BE2C (cell line): Measurements from ENCODE around the gene BYSL.

Experiments used
- DNase-seq: peaks from one replicate; pipeline ENCODE4 v3.0.0-alpha.2; 2020
- H3K27me3 ChIP-seq: fragments of 250-450 bp; sonication (Bioruptor Pico); 2 replicates; pipeline ENCODE4 v1.5.1; 2020; ENCODE audit warnings: mild to moderate bottlenecking
- H3K36me3 ChIP-seq: fragments of 250-450 bp; sonication (Bioruptor Pico); 2 replicates; pipeline ENCODE4 v1.5.1; 2020; ENCODE audit warnings: mild to moderate bottlenecking
- H3K4me1 ChIP-seq: fragments of 250-450 bp; sonication (Bioruptor Pico); 2 replicates; pipeline ENCODE4 v1.5.1; 2020
- H3K4me3 ChIP-seq: 2 replicates; pipeline ENCODE4 v1.5.1; 2011; ENCODE audit warnings: low read depth, low read length
- H3K9me3 ChIP-seq: fragments of 250-450 bp; sonication (Bioruptor Pico); 2 replicates; pipeline ENCODE4 v1.5.1; 2020
- TF ChIP-seq, protein P1 (sequence below): IDR thresholded peaks from 2 replicates; pipeline ENCODE4 v1.5.1; 2012; ENCODE audit warnings: mild to moderate bottlenecking, low read depth, low read length

The BYSL gene

GRCh38 chr6:41892921-41893564, 28.3 kb upstream of the BYSL start:
- no peaks in the 10 kb centered on the region for H3K4me1 ChIP-seq
- H3K4me3 ChIP-seq: no peak overlapping the region
- no peak for DNase-seq
- TF ChIP-seq, protein P1, sequence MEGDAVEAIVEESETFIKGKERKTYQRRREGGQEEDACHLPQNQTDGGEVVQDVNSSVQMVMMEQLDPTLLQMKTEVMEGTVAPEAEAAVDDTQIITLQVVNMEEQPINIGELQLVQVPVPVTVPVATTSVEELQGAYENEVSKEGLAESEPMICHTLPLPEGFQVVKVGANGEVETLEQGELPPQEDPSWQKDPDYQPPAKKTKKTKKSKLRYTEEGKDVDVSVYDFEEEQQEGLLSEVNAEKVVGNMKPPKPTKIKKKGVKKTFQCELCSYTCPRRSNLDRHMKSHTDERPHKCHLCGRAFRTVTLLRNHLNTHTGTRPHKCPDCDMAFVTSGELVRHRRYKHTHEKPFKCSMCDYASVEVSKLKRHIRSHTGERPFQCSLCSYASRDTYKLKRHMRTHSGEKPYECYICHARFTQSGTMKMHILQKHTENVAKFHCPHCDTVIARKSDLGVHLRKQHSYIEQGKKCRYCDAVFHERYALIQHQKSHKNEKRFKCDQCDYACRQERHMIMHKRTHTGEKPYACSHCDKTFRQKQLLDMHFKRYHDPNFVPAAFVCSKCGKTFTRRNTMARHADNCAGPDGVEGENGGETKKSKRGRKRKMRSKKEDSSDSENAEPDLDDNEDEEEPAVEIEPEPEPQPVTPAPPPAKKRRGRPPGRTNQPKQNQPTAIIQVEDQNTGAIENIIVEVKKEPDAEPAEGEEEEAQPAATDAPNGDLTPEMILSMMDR: no peak
- H3K36me3 ChIP-seq: no peaks in the 10 kb centered on the region
- no peaks in the 10 kb centered on the region for H3K9me3 ChIP-seq
- no peaks in the 10 kb centered on the region for H3K27me3 ChIP-seq

DNA sequence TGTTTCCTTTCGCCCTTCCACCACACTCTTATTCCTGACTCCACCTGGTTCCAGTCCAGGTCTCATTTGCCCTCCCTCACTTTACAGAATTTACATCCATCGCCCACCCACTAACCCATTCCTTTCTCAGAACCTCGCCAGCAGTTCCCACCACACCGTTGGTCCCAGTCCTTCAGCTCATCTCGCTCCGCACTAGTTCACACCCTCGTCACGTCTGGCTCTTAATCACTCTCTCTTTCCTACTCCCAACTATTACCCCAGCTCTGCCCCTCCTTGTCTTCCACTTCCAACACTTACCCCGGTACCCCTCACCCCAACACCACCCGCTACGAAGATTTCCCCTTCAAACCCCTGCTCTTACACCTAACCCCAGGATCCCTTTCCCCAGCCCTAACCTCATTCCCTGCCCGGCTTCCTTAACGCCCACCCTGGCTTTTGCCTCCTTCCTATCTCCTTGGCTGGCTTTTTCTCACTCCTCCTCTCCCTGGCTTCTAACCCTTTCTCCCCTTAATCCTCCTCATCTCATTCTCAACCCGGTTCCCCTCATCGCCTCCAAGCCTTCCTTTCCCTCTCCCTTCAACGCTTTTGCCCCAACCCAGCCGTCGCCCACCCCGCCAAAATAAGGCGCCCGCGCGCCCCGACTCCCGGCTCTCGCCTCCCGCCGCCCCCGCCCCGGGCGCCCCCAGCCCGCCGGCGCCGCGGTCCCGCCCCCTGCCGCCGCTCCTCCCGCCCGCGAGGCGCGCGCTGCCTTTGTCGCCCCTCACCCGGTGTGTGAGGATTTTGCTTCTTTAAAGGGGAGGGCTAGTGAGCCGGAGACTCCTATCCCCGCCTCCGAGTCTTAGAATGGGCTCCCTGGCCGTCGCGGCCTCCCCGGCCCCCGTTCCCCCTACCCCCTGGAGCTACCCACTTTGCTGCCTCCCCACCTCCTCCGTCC, 26.7 kb upstream of the BYSL start:
- H3K36me3 ChIP-seq: no peaks in the 10 kb centered on the region
- H3K4me1 ChIP-seq: no peaks in the 10 kb centered on the region
- TF ChIP-seq, protein P1: no peak
- peak overlapping the region; percentile 84 for H3K4me3 ChIP-seq
- DNase-seq: peak; percentile 7
- no peaks in the 10 kb centered on the region for H3K27me3 ChIP-seq
- H3K9me3 ChIP-seq: no peaks in the 10 kb centered on the region

GRCh38 chr6:41895300-41896233, 25.7 kb upstream of the BYSL start, which contains the start of gene USP49:
USP49 (minus strand) TSS chr6:41895375; CDS start chr6:41806983, 88,392 bp downstream.
- Histone ChIP-seq H3K4me3 (peak within 1 kb of the TSS; percentile 84), H3K4me1 (no peaks in the 10 kb centered on the region), H3K9me3 (no peaks in the 10 kb centered on the region), H3K27me3 (no peaks in the 10 kb centered on the region), H3K36me3 (no peaks in the 10 kb centered on the region)
- DNase-seq: peak; percentile 97
- TF ChIP-seq, protein P1: no peak

- no peaks in the 10 kb centered on the region for H3K4me1 ChIP-seq
- H3K27me3 ChIP-seq: no peaks in the 10 kb centered on the region
- no peaks in the 10 kb centered on the region for H3K36me3 ChIP-seq
- DNase-seq: no peak
- H3K4me3 ChIP-seq: no peak overlapping the region
- TF ChIP-seq, protein P1: no peak
- no peaks in the 10 kb centered on the region for H3K9me3 ChIP-seq
Observed at GRCh38 chr6:41896281-41896680, 25.0 kb upstream of the BYSL start.

- H3K4me1 ChIP-seq: no peaks in the 10 kb centered on the region
Observed at GRCh38 chr6:41900861-41901260, 20.4 kb upstream of the BYSL start.

More at GRCh38 chr6:41900861-41901260, 20.4 kb upstream of the BYSL start:
- TF ChIP-seq, protein P1: no peak
- Histone ChIP-seq H3K27me3 (no peaks in the 10 kb centered on the region), H3K36me3 (peaks cover 10% of the 10 kb centered on the region), H3K9me3 (no peaks in the 10 kb centered on the region), H3K4me3 (no peak overlapping the region)
- no peak for DNase-seq
